PC-9 (cell line): ENCODE data around the gene ZNF780B. TPM values are rescaled to one million over a fixed set of nuclear protein-coding genes. Genes with fewer than 3 reads are reported as not detected.
"Not testable (repeated sequence)": the region's sequence is repeated elsewhere in the genome, so short reads cannot be mapped to it uniquely, and the experiment has no call there.

Source experiments
- BruUV-seq: library from RNA; stranded (reverse); fragments of 400-500 nt; replicated peaks from 2 replicates; lab custom pipeline; 2021; lab: Mats Ljungman, UMichigan
- CTCF ChIA-PET: fragments of 300-600 bp; sonication (Branson Sonifier 250); formaldehyde crosslinking; loops from one replicate; lab custom pipeline; 2022; ENCODE audit warnings: antibody characterized with exemption; lab: Charles Lee
- POLR2A ChIA-PET: fragments of 300-600 bp; sonication (Branson Sonifier 250); formaldehyde crosslinking; loops from one replicate; lab custom pipeline; 2022; ENCODE audit warnings: antibody characterized with exemption; ENCODE audit not compliant: unreplicated experiment; lab: Charles Lee
- DNase-seq, 2 experiments: peaks; one replicate each; pipeline versions ENCODE4 v3.0.0 to v3.0.0-alpha.2; 2015 to 2022; ENCODE audit warnings: mixed read lengths in 1 of 2
- H2AFZ ChIP-seq: fragments of 200-600 bp; sonication (generic); 2 replicates; pipeline ENCODE4 v1.8.1; 2017; ENCODE audit warnings: antibody characterized with exemption
- H3F3A ChIP-seq: fragments of 200-600 bp; sonication (generic); 2 replicates; pipeline ENCODE4 v1.8.1; 2017; ENCODE audit warnings: antibody characterized with exemption, mild to moderate bottlenecking, low read depth; ENCODE audit not compliant: insufficient read depth
- H3K27ac ChIP-seq: fragments of 200-600 bp; sonication (generic); 2 replicates; pipeline ENCODE4 v1.6.1; 2016; ENCODE audit warnings: mixed run types
- H3K27me3 ChIP-seq: fragments of 200-600 bp; sonication (generic); 2 replicates; pipeline ENCODE4 v1.6.1; 2016; ENCODE audit warnings: low read depth, mixed run types; ENCODE audit not compliant: insufficient read depth
- H3K36me3 ChIP-seq: fragments of 200-600 bp; sonication (generic); 2 replicates; pipeline ENCODE4 v1.6.1; 2016; ENCODE audit warnings: low read depth, mixed run types
- H3K4me1 ChIP-seq: fragments of 200-600 bp; sonication (generic); replicated peaks from 2 replicates; pipeline ENCODE4 v1.6.1; 2016; ENCODE audit warnings: mixed run types; ENCODE audit not compliant: insufficient read depth
- H3K4me2 ChIP-seq: fragments of 200-600 bp; sonication (generic); 2 replicates; pipeline ENCODE4 v1.6.1; 2017; ENCODE audit warnings: mixed run types
- H3K4me3 ChIP-seq: fragments of 200-600 bp; sonication (generic); 2 replicates; pipeline ENCODE4 v1.6.1; 2016; ENCODE audit warnings: mixed run types
- H3K79me2 ChIP-seq: fragments of 200-600 bp; sonication (generic); 2 replicates; pipeline ENCODE4 v1.6.1; 2017; ENCODE audit warnings: low read depth, mixed run types
- H3K9me2 ChIP-seq: fragments of 200-600 bp; sonication (generic); 2 replicates; pipeline ENCODE4 v1.8.1; 2017; ENCODE audit warnings: mild to moderate bottlenecking; ENCODE audit not compliant: insufficient read depth
- H3K9me3 ChIP-seq: fragments of 200-600 bp; sonication (generic); 2 replicates; pipeline ENCODE4 v1.8.1; 2016; ENCODE audit warnings: low read depth; ENCODE audit not compliant: insufficient read depth
- H4K20me1 ChIP-seq: fragments of 200-600 bp; sonication (generic); 2 replicates; pipeline ENCODE4 v1.8.1; 2017; ENCODE audit not compliant: insufficient read depth
- EZH2 ChIP-seq: fragments of 200-600 bp; sonication (generic); IDR thresholded peaks from 2 replicates; pipeline ENCODE4 v1.8.0; 2017; ENCODE audit warnings: antibody characterized with exemption, low read depth
- intact Hi-C: fragments of 100-400 bp; cut with micrococcal nuclease; formaldehyde crosslinking; loops from one replicate; pipeline ENCODE4 v1.10.0; 2022; ENCODE audit not compliant: unreplicated experiment
- total RNA-seq: library from RNA; stranded (reverse); gene quantifications from 2 replicates; pipeline ENCODE4 v1.2.3, GENCODE V29; 2021
- TF ChIP-seq, protein P1 (sequence below): fragments of 200-600 bp; sonication (generic); conservative IDR thresholded peaks from 2 replicates; pipeline ENCODE4 v1.6.1; 2017; ENCODE audit warnings: mixed run types, antibody characterized with exemption, mild to moderate bottlenecking, moderate library complexity

ZNF780B gene
- total RNA-seq, 1 experiment from 2014 or later = 20.0 TPM

- Histone ChIP-seq H2AFZ (no peak overlapping the region), H3K4me3 (no peak overlapping the region; the same call in 1 of the 2 replicates), H3K9me3 (peaks cover 28% of the 10 kb centered on the region), H3K9me2 (no peaks in the 10 kb centered on the region), H3K4me2 (peak overlapping the region; percentile 85; the same call in 1 of the 2 replicates), H3K27ac (no peak overlapping the region), H3K27me3 (no peaks in the 10 kb centered on the region), H3K36me3 (peaks cover 3% of the 10 kb centered on the region; the same call in 1 of the 2 replicates), H4K20me1 (no peaks in the 10 kb centered on the region), H3K4me1 (no peaks in the 10 kb centered on the region; the same call in 1 of the 2 replicates), H3F3A (no peaks in the 10 kb centered on the region), H3K79me2 (peaks cover 7% of the 10 kb centered on the region; the same call in 1 of the 2 replicates)
- ChIA-PET POLR2A (no interaction called here), CTCF (no interaction called here)
- no TSS peak for BruUV-seq
- DNase-seq = no peak
- intact Hi-C loops = no loop called here
- no peak for TF ChIP-seq EZH2
- TF ChIP-seq, protein P1, sequence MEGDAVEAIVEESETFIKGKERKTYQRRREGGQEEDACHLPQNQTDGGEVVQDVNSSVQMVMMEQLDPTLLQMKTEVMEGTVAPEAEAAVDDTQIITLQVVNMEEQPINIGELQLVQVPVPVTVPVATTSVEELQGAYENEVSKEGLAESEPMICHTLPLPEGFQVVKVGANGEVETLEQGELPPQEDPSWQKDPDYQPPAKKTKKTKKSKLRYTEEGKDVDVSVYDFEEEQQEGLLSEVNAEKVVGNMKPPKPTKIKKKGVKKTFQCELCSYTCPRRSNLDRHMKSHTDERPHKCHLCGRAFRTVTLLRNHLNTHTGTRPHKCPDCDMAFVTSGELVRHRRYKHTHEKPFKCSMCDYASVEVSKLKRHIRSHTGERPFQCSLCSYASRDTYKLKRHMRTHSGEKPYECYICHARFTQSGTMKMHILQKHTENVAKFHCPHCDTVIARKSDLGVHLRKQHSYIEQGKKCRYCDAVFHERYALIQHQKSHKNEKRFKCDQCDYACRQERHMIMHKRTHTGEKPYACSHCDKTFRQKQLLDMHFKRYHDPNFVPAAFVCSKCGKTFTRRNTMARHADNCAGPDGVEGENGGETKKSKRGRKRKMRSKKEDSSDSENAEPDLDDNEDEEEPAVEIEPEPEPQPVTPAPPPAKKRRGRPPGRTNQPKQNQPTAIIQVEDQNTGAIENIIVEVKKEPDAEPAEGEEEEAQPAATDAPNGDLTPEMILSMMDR = no peak
Measured at GRCh38 chr19:40054632-40055031, 1.4 kb downstream of the ZNF780B start.

- intact Hi-C loops = no loop called here
- no peak for DNase-seq
- Histone ChIP-seq H3K79me2 (peaks cover 7% of the 10 kb centered on the region; the same call in 1 of the 2 replicates), H3F3A (no peaks in the 10 kb centered on the region), H3K27ac (no peak overlapping the region), H3K27me3 (no peaks in the 10 kb centered on the region), H4K20me1 (no peaks in the 10 kb centered on the region), H3K4me3 (no peak overlapping the region), H2AFZ (no peak overlapping the region), H3K4me2 (no peak overlapping the region), H3K36me3 (peaks cover 3% of the 10 kb centered on the region; the same call in 1 of the 2 replicates), H3K4me1 (no peaks in the 10 kb centered on the region; the same call in 1 of the 2 replicates), H3K9me2 (no peaks in the 10 kb centered on the region), H3K9me3 (peaks cover 23% of the 10 kb centered on the region)
- CTCF ChIA-PET = no interaction called here
- POLR2A ChIA-PET = no interaction called here
- BruUV-seq = no TSS peak
- TF ChIP-seq, protein P1 = no peak
- no peak for TF ChIP-seq EZH2
Measured at GRCh38 chr19:40053491-40053890, 2.5 kb downstream of the ZNF780B start.

DNA sequence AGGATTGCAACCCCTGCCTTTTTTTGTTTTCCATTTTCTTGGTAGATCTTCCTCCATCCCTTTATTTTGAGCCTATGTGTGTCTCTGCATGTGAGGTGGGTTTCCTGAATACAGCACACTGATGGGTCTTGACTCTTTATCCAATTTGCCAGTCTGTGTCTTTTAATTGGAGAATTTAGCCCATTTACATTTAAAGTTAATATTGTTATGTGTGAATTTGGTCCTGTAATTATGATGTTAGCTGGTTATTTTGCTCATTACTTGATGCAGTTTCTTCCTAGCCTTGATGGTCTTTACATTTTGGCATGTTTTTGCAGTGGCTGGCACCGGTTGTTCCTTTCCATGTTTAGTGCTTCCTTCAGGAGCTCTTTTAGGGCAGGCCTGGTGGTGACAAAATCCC, 14.3 kb downstream of the ZNF780B start:
- H3K4me1 ChIP-seq, POLR2A ChIA-PET, DNase-seq, H3K79me2 ChIP-seq, CTCF ChIA-PET, H3K4me2 ChIP-seq, H3F3A ChIP-seq, BruUV-seq, H3K27me3 ChIP-seq, H3K4me3 ChIP-seq, H2AFZ ChIP-seq, H4K20me1 ChIP-seq, H3K9me2 ChIP-seq, intact Hi-C loops, H3K27ac ChIP-seq: not testable (repeated sequence)
- Histone ChIP-seq H3K36me3 (peaks cover 29% of the 10 kb centered on the region), H3K9me3 (peaks cover 45% of the 10 kb centered on the region)

DNA sequence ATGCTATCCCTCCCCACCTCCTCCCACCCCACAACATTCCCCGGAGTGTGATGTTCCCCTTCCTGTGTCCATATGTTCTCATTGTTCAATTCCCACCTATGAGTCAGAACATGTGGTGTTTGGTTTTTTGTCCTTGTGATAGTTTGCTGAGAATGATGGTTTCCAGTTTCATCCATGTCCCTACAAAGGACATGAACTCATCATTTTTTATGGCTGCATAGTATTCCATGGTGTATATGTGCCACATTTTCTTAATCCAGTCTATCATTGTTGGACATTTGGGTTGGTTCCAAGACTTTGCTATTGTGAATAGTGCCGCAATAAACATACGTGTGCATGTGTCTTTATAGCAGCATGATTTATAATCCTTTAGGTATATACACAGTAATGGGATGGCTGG, 18.0 kb downstream of the ZNF780B start:
- H2AFZ ChIP-seq, CTCF ChIA-PET, H3F3A ChIP-seq, H3K4me1 ChIP-seq, intact Hi-C loops, DNase-seq, H3K9me2 ChIP-seq, H3K4me3 ChIP-seq, H3K36me3 ChIP-seq, BruUV-seq, POLR2A ChIA-PET, H3K4me2 ChIP-seq, H3K27me3 ChIP-seq, H3K79me2 ChIP-seq, H3K27ac ChIP-seq, H4K20me1 ChIP-seq: not testable (repeated sequence)
- peaks cover 60% of the 10 kb centered on the region for H3K9me3 ChIP-seq
